HT1080 (cell line): ENCODE measurements around the gene UGGT2. TPM values are rescaled to one million over a fixed set of nuclear protein-coding genes. Genes with fewer than 3 reads are reported as not detected.
"Not testable (repeated sequence)": the region's sequence is repeated elsewhere in the genome, so short reads cannot be mapped to it uniquely, and the experiment has no call there.

Experiments used
- DNase-seq: peaks from one replicate; pipeline ENCODE4 v3.0.0-alpha.2; 2015; ENCODE audit warnings: low read depth
- total RNA-seq: library from RNA; depleted of rRNA; stranded (reverse); fragments of >200 nt; shearing (Covaris generic); gene quantifications from 2 replicates; pipeline ENCODE4 v1.2.3, GENCODE V29; 2014

UGGT2 gene
- total RNA-seq, 1 experiment from 2014 or later: 24.5 TPM

DNA sequence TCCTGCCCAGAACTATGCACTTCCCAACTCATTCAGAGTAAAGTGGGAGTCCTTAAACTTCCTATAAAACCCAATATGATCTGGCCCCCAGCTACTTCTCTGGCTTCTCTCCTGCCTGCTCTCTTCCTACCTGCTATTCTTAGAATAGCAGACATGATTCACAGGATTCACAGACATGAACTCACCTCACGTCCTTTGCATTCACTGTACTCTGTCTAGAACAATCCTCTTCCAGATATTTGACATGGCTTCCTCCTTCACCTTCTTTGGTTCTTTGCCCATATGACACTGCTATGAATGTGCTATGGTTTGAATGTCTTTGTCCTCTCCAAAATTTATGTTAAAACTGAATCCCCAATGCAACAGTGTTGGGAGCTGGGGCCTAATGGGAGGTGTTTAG is 154.9 kb downstream of the UGGT2 start:
- DNase-seq: no peak

DNA sequence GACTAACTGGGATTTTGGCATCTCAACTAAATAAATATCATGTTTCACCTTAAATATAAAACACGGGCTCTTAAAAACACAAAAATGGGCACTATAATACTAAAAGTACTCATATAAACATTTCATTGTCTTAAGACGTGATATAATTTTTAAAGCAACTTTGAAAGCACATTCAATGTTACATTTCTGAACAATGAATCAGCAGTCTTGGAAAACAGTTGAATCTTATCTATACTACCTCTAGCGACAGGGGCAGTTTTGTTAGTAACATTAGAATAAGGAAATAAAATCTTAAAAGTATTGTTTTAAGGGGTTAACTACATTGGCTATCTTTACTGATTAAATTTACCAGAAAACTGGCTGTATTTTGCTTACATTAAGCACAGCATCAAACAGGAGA is 156.9 kb downstream of the UGGT2 start:
- peak; percentile 27 for DNase-seq

DNA sequence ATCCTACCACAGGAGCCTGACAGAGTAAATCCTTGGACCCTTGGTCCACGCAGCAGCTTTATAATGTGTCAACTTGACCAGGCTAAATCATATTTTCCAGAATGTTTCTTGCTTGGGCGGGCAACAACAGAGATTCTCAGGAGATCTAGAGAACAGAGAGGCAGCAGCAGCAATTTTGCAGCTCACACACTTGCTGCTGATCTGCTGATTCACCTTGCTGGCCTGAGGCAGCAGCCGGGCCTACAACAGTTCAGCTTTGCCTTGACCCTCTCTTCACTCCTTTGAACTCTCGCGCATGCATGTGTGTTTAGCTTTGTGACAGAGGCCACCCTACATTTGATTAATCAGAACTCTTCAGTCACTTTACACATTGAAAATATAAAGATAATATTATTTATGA is 159.3 kb downstream of the UGGT2 start:
- DNase-seq: no peak

DNA sequence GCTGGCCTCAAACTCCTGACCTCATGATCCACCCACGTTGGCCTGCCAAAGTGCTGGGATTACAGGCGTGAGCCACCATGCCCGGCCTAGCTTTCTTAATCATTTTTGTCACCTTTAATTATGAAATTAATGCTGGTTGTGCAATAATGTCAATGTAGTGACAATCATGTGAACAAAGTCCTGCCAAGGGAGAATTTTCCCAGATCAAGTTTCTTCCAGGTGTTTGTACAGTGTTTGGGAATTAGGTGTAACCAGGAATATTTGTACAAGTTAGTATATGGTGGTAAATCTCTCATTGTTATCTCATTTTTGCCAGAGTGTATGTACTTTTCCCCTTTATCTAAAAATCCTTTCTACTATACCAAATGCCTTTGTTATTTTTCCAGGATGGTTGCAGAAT is 171.1 kb downstream of the UGGT2 start:
- DNase-seq: no peak

DNA sequence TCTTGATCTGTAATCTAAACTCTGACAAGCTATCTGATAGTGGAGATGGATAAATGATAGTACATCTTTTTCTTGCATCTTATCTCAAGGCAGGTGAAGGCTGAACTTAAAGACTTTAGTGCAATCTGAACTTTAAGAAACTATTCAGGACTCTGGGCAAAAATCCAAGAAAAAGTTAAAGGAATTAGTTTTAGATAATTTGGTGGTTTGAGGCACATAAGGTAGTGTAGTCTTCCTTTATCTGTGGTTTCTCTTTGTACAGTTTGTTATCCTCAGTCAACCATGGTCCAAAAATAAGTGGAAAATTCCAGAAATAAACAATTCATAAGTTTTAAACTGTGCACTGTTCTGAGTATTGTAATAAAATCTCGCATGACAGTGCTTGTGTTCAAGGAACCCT is 172.9 kb downstream of the UGGT2 start:
- no peak for DNase-seq

DNA sequence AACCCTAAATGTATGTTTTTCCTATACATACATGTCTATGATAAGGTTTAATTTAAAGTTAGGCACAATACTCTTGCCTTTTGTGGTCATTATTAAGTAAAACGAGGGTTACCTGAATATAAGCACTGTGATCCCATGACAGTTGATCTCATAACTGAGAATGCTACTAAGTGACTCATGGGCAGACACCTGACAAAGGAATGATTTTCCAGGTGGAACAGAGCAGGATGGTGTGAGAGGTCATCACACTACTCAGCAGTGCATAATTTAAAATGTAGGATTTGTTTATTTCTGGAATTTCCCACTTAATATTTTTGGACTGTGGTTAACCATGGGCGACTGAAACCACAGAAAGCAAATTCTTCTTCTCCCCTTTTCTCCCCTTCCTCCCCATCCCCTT is 178.9 kb downstream of the UGGT2 start:
- no peak for DNase-seq

DNA sequence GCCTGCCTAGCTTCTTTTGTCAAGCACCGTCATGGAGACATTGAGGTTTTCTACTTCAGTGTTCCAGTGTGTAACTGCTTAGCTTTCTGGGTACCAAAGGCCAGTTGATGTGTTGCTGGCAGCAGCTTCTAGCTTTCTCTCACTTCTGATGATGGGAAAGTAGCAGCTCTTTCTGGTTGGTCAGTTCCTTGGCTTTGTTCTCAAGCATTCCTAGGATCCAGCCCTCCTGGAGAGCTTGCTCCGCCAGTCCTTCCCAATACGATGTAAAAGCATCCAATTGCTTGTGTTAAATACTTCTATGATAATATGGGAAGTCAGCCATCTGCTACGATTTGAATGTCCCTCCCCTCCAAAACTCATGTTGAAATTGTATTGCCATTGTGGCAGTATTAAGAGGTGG is 182.8 kb downstream of the UGGT2 start:
- no peak for DNase-seq

DNA sequence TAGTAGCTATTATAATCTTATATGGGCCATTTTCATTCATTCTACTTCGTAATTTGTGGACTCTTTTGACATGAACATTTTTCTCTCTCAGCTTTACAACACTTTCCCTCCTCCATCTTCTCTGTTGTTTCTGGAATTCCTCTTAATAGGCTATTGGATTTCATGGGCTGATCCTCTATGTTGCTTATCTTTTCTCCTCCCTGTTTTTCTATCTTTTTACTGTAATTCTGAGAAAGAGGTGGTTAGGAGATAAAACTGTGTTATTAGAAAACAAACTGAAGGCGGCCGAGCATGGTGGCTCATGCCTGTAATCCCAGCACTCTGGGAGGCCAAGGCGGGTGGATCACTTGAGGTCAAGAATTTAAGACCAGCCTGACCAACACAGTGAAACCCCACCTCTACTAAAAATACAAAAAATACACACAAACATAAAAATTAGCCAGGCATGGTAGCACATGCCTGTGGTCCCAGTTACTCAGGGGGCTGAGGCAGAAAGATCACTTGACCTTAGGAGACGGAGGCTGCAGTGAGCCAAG is 188.1 kb downstream of the UGGT2 start:
- DNase-seq: no peak

DNA sequence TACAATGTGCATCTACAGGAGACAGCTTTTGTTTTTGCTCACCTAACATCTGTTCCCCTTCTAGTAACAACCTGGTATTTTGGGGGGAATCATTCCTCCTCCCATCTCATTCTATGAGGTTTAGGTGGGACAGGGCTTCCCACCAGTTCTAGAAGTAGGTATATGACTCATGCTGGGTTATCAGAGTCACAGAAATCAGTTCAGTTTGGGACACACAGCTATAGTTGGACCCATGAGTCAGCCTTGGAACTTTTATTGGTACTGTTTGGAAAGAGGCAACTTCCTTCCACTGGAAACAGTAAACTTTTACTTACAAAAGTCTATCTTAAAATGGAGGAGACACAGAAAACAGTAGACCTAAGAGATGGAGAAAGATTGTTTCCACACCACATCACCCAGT is 190.8 kb downstream of the UGGT2 start:
- DNase-seq: no peak

DNA sequence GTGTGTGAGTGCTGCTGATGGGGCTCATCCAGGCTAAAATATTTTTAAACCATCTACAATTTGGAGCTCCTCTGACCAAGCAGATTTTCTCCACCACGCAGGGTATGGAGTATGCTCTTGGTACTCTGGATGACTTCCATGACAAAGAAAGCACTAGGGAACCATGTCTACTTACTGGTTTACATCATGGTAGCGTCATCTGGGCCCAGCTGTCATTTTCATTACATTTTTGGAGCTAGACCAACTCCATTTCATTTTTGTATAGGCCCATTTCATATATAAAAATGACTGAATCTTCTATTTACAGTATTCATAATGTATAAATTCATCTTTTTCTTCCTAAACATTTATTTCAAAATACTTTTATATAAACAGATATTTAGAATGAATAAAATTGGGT is 191.9 kb downstream of the UGGT2 start:
- DNase-seq: no peak

DNA sequence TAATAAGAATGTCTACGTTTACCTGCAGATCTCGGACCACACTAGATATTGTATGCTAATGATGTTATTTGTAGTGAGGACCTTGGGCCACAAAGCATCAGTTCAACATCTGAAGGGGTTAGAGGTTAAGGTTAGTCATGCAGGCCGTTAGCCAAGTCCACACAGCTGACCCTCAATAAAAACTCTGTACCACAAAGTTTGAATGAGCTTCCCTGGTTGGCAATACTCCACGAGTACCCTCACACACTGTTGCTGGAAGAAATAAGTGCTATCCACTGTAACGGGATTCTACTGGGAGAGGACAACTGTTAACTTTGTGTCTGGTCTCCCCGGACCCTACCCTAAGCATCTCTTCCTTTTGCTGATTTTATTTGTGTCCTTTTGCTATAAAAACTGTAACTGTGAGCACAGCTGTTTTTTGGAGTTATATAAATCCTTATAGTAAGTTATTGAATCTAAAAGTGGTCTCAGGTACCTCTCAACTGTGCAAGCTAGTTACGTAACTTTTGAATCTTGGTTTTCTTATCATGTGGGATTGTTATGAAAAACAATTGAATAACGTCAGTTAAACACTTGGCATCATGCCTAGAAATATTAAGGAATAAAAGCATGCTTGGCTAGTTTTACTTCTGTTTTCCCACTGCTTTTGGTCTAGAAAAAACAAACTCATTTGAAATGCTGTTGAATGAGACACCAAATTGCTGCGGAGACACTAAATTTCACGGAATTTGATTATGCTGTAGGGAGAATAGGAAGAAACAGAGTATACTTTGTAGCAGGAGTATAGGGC is 194.7 kb downstream of the UGGT2 start:
- no peak for DNase-seq

DNA sequence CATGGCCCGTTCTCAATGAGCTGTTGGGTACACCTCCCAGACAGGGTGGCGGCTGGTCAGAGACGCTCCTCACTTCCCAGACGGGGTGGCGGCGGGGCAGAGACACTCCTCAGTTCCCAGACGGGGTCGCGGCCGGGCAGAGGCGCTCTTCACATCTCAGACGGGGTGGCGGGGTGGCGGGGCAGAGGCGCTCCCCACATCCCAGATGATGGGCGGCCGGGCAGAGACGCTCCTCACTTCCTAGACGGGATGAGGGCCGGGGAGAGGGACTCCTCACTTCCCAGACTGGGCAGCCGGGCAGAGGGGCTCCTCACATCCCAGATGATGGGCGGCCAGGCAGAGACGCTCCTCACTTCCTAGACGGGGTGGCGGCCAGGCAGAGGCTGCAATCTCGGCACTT is 207.5 kb downstream of the UGGT2 start:
- DNase-seq: not testable (repeated sequence)

DNA sequence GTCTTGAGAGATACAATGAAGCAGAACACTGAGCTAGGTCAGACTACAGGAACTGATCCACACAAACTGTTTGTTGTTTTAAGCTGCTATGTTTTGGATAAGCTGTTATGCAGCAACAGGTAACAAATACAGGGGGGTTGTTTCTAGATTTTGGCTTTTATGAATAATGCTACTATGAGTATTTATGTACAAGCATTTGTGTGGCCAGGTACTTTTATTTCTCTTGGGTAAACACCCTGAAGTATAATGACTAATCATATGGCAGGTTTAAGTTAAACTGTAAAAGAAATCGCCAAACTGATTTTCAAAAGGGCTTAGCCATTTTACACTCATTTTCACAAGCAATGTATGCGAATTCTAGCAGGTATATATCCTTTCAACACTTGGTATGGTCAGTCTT is 210.3 kb downstream of the UGGT2 start:
- DNase-seq: no peak

DNA sequence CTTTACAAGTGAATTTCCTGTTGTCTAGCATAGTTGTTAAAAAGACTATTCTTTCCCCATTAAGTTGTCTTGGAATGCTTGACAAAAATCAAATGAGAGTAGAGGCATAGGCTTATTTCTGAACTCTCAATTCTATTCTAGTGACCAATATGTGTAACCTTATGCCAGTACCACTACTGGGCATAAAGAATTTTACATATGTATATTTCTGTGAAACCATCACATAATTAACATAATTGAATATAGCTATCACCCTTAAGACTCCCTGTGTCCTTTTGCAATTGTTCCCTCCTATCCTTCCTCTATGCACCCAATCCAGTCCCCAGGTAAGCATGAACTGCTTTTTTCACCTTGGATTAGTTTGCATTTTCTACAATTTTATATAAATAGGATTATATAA is 211.3 kb downstream of the UGGT2 start:
- no peak for DNase-seq

DNA sequence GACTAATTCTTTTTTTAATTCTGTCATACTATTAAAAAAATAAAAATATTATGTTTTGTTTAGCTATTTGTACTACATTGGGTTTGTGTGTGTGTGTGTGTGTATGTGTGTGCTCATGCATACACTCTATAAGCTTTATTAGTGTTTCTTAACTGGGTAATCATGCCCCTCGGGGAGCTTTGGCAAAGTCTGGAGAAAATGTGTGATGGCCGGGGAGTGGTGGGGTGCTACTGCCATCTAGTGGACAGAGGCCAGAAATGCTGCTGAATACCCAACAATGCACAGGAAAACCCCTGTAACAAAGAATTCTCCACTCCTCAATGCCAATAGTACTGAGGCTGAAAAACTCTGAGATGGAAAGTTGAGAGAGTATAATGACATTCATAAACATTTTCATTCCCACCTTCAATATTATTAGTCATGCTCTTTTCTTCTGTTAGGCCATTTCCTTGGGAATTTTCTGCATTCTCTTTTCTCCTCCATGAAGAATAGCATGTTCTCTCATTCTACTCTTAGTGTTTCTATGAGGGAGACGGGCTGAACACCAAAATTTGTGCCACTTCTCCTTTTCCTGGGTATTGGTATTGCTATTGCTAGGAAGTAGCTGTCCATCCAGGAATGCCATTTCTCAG is 219.0 kb downstream of the UGGT2 start:
- DNase-seq: peak; percentile 69

DNA sequence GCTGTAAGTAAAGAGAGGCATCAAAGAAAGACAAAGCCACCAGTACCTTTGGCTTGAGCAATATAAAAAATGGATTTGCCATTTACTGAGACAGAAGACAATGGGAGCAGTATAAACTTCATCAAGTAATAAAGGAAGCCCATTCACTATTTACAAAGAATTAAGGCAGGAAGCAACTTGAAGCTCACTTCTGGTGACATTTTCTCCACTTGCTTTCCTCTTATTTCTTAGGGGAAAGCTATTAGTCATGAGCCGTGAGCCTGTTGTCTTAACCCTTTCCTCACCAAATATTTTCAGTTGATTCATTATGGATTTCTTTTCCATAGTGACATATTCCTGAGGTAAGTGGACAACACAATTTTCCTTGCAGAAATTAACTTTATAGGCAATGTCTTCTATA is 219.5 kb downstream of the UGGT2 start:
- peak; percentile 42 for DNase-seq

DNA sequence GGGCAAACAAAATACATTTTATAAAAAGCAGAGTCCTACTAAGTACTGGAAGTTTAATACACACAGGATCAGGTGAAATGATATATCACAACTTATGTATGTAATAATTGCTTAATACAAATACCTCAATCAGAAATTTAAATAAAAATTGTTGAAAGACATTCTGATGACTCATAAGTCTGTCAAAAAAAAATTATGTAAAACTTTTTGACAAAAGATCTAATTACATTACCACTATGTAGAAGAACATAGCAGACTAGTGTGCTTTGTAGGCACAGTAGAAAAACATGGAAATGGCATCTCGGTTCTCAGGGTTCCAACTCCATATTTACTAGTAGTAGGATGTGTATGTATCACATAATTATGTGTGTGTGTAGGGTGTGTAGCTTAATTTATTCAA is 220.1 kb downstream of the UGGT2 start:
- no peak for DNase-seq

DNA sequence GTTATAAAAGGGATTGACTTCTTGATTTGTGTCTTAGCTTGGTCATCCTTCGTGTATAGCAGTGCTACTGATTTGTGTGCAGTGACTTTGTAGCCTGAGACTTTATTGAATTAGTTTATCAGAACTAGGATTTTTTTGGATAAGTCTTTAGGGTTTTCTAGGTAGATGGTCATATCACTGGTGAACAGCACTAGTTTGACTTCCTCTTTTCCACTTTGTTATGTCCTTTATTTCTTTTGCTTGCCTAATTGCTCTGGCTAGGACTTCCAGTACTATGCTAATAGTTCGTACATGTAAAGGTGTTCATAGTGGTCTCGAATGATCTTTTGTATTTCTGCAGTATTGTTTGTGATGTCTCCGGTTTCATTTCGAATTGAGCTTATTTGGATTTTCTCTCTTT is 230.9 kb downstream of the UGGT2 start:
- no peak for DNase-seq

DNA sequence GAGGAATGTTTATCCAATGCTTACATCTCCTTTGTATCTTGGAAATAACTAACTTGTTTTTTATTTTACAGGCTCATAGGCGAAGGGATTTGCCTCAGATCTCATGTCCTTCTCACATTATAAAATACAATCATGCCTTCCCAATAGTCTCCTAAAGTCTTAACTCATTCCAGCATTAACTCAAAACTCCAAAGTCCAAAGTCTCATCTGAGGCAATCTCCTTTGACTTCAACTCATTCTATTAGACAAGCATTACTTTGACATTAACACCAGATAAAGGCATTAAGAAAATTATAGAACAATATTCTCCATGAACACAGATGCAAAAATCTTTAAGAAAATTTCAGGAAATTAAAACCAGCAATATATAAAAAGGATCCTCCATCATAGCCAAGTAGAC is 238.7 kb downstream of the UGGT2 start:
- no peak for DNase-seq

DNA sequence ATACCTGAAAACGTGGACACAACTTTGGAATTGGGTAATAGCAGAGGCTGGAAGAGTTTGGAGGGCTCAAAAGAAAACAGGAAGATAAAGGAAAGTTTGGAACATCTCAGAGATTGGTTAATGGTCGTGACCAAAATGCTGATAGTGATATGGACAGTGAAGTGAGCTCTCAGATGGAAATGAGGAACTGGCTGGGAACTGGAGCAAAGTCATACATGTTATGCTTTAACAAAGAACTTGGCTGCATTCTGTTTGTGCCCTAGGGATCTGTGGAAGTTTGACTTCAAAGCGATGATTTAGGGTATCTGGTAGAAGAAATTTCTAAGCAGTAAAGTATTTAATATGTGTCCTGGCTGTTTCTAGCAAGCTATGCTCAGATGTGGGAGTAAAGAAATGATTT is 240.1 kb downstream of the UGGT2 start:
- DNase-seq: no peak

DNA sequence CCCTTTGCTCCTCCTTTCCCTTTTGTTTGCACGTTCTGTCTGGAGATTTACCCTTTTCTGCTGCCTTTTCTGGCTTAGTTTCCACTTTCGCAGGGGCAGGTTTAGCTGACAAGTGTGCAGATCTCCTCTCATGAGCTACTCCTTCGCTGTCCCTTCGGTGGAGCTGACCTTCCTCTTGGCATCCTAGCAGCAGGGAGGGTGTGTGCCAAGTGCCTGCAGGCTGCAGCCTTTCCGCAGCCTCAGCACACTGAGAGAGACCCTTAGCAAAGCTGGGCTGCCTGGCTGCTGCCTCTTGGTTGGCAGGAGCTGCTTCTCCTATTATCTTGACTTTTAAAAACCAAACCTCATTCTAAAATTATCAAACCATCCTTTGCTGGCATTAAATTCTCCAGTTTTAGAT is 243.8 kb downstream of the UGGT2 start:
- no peak for DNase-seq

DNA sequence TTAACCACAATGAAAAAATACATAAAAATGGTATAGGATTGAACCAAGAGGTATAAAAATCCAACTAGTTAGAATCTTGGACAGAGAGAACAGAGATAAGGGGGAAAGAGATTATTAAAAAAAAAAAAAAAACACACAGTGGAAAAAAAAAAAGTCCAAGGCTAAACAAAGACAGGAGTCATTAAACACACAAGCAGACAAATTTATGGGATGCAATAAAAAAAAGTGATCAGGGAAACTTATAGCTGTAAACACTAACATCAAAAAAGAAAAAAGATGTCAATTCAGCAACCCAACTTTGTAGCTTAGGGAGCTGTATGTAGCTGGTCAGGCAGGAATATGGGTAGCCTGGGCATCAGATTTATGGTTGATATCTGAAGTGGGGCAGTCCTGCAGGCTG is 247.3 kb downstream of the UGGT2 start:
- no peak for DNase-seq

DNA sequence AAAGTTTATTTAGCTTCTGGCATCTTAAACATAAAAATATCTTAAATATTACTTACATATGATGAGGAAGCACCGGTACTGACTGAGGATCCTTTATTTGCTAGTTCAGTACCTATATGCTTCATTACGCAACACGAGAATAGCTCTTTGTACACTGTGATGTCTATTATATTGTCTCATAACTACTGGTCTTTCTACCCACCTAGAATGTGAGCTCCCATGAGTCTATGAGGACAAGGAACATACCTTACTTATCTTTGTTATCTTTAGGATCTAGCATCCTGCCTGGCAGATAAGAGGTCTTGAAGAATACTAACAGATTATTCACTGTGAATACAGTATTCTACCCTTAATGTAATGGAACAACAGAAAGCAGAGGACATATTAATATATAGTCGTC is 251.4 kb downstream of the UGGT2 start:
- no peak for DNase-seq
